GM21786 (cell line): ENCODE measurements around the gene STING1.

Source experiments
- ATAC-seq: cut with Tn5 transposase; IDR thresholded peaks from one replicate; pipeline ENCODE4 v1.9.1; 2021; ENCODE audit not compliant: unreplicated experiment

The STING1 gene

DNA sequence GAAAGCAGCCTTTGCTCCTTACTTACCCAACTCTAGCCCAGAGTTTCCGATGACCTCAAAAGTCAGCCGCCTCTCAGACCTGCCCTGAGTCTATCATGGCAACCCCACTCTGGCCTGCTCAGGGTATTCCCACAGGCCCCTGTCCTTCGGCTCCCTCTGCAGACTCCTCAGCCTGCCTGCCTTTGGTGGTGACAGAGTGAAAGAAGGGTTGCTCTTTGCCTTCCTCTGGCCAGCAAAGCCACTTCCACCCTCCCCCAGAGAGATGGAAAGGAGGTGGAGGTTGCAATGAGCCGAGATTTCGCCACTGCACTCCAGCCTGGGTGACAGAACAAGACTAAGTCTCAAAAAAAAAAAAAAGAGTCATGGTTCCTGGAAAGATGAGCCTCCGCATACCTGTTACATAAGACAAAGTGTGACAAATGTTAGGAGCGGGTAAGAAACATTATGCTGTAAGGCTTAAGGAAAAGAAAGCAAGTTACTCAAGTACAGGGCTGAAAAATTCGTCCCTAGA lies 14.1 kb downstream of the STING1 start:
- ATAC-seq = no peak

- no peak for ATAC-seq
These were observed 19.8 kb downstream of the STING1 start, which contains the start of gene ECSCR for GRCh38 chr5:139462586-139463276. TSS of gene ECSCR (minus strand) at chr5:139462743. CDS start at chr5:139462670, 73 bp downstream.

DNA sequence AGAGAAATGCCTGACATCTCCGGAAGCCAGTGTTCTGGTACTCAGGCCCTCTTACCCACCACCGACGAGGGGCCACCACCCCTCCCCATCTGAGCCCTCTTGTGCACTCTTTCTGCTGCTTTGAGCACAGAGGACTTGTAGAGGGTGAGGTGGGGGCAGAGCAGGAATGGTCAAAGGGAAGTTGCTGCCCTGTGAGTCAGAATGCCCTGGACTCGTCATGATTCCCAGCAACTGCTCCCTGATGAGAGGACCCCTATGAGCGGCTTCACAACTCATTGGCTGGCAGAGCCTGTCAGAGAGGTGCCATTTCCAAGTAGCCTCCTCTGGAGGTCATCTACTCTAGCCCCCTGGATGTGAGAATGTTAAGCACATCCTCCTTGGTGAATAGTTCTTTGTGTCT lies 20.9 kb downstream of the STING1 start:
- no peak for ATAC-seq

GRCh38 chr5:139461176-139461575 lies 21.4 kb downstream of the STING1 start:
- ATAC-seq = no peak

DNA sequence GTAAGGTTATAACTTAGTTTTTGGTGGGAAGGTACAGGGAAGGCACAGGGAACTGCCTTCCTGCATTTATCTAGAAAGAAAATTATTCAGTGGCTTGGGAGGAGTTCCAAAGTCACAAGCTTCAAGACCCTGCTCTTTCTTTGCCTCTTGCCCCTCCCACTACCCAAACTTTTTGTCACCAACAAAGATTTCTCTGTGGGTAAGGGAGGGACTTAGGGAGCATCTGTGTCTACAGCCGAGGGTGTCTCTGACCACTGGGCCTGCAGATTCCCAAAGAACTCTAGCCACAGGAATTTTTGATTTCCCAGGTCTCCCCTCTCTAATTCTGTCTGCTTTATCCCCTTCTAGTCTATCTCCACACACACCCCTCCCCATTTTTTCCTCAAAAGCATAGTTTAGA lies 22.1 kb downstream of the STING1 start:
- no peak for ATAC-seq

GRCh38 chr5:139459451-139459934 lies 23.1 kb downstream of the STING1 start:
- ATAC-seq = peak; percentile 35

- peak; percentile 67 for ATAC-seq
These were observed 23.8 kb downstream of the STING1 start for GRCh38 chr5:139458580-139459407.

- no peak for ATAC-seq
These were observed 24.8 kb downstream of the STING1 start for GRCh38 chr5:139457653-139458306.

- ATAC-seq = no peak
These were observed 25.3 kb downstream of the STING1 start for GRCh38 chr5:139457241-139457640.

DNA sequence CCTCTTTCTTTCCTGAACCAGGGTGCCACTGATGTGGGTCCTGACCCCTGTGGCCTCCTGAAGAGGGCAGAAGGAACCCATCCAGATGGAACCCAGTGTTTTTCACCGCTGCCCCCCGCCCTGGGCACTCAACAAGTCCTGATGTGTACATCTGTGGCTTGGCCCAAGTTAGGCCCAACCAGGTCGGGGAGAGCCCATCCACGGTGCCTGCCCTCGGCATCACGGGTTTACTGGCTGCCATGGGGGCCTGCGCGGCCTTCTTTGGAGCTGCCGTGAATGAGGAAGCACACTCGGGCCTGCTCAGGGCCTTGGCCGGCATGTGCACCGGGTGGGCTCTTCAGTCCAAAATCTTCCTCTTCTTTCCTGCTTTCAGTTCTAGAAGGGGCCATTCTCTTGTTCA lies 25.8 kb downstream of the STING1 start:
- ATAC-seq = no peak

GRCh38 chr5:139454568-139455290 lies 27.8 kb downstream of the STING1 start:
- ATAC-seq = no peak

- no peak for ATAC-seq
These were observed 28.6 kb downstream of the STING1 start for GRCh38 chr5:139453683-139454567.

GRCh38 chr5:139451878-139452660 lies 30.5 kb downstream of the STING1 start:
- no peak for ATAC-seq

GRCh38 chr5:139451176-139451575 lies 31.4 kb downstream of the STING1 start:
- no peak for ATAC-seq

GRCh38 chr5:139446956-139447779 lies 35.4 kb downstream of the STING1 start:
- peak; percentile 62 for ATAC-seq

- no peak for ATAC-seq
These were observed 37.0 kb downstream of the STING1 start for GRCh38 chr5:139445325-139446170.

- no peak for ATAC-seq
These were observed 38.6 kb downstream of the STING1 start for GRCh38 chr5:139443831-139444453.
